Heart left ventricle (tissue), 13 donors: ENCODE data around the gene CGAS.

Experiments used
- CTCF ChIP-seq, 12 donors: fragments of 200-600 bp; sonication (generic) in 4 of 12; IDR thresholded peaks; one replicate each; pipeline versions ENCODE4 v1.5.0 to v1.8.0; 2018 to 2022; ENCODE audit warnings: antibody characterized with exemption in 12 of 12, mild to moderate bottlenecking in 5 of 12
- POLR2A ChIP-seq, 2 donors: fragments of 450-650 bp; IDR thresholded peaks; one replicate each; pipeline ENCODE4 v1.6.1; 2017; ENCODE audit warnings: antibody characterized with exemption in 2 of 2, mild to moderate bottlenecking in 2 of 2, moderate library complexity in 2 of 2
- donor health status: ischemic (EF 13 %, LVEDD 7.1; RV severe dilation, severe dysfunction).
- donor health status: DM: no; HTN: yes; CAD: no.
- donor health status: DM: no; HTN: no; CAD: no.
- donor health status: ischemic (EF 25% LVEDD 6.9; RV normal size, moderate dysfunction).
- donor health status: ischemic (EF 25% LVEDD 5.7; RV mildly dilated, moderate dysfunction).
- donor health status: ischemic (EF 35%, LVEDD 5.7; RV mildly dilated, moderate dysfunction).
- donor health status: nonischemic (EF 11% LVEDD 7.7; RV severe dilation, severe dysfunction).
- donor health status: DM: yes; HTN: yes; CAD: no.
- donor health status: PGD.
- donor health status: ischemic (EF 29% LVEDD 5.4; RV normal size, mild dysfunction).
- donor health status: nonischemic (EF 23%, LVEDD 6.1; RV moderate dilation, normal function).

DNA sequence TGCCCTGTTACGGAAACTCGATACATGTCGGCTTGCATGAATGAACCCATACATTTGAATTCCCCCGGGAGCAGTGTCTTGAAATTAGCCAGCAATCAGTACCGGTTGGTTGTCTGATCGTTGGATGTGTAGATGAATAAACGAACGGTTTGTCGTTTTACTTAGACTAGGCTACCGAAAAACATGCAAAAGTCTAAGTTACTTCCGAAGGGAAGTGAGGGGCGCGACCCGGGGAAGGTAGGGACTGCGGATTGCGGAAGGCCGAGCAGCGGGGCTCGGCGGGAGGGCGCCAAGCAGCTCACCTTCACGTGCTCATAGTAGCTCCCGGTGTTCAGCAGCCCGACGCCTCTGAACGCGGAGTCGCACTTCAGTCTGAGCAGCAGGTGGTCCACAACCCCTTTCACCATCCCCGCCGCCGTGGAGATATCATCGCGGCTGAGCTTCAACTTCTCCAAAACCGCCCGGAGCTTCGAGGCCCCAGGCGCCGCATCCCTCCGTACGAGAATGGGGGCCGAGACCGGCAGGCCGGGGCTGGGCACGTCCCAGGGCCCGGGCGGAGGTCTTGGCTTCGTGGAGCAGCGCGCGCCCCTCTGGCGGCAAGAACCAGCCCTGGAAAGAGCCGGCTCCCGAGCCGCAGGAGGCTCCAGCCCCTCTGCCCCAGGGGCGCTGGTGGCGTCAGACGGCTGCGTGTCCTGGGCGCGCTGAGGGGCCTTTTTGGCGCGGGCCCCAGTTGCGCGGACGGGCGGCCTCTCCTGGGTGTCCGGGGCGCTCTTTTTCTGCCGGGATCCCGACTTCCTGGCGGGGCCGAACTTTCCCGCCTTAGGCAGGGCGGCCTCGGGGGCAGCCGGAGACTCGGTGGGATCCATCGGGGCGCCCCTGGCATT lies 632 bp downstream of the CGAS start:
- TF ChIP-seq CTCF (IDR thresholded peaks at IDR 0.05) = no peak
- no peak for TF ChIP-seq POLR2A (IDR thresholded peaks at IDR 0.05)
